HG03103 (cell line): ENCODE results near the gene ANO7.
A peak's percentile ranks its signal among the peaks of the same experiment; 100 is the strongest.

Experiments used
- ATAC-seq: cut with Tn5 transposase; IDR thresholded peaks from one replicate; pipeline ENCODE4 v1.9.1; 2021; ENCODE audit warnings: low read depth; ENCODE audit not compliant: unreplicated experiment

The ANO7 gene, protein sequence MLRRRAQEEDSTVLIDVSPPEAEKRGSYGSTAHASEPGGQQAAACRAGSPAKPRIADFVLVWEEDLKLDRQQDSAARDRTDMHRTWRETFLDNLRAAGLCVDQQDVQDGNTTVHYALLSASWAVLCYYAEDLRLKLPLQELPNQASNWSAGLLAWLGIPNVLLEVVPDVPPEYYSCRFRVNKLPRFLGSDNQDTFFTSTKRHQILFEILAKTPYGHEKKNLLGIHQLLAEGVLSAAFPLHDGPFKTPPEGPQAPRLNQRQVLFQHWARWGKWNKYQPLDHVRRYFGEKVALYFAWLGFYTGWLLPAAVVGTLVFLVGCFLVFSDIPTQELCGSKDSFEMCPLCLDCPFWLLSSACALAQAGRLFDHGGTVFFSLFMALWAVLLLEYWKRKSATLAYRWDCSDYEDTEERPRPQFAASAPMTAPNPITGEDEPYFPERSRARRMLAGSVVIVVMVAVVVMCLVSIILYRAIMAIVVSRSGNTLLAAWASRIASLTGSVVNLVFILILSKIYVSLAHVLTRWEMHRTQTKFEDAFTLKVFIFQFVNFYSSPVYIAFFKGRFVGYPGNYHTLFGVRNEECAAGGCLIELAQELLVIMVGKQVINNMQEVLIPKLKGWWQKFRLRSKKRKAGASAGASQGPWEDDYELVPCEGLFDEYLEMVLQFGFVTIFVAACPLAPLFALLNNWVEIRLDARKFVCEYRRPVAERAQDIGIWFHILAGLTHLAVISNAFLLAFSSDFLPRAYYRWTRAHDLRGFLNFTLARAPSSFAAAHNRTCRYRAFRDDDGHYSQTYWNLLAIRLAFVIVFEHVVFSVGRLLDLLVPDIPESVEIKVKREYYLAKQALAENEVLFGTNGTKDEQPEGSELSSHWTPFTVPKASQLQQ

GRCh38 chr2:241188361-241189092, at the start of gene ANO7:
TSS of gene ANO7 (plus strand) at chr2:241188677. CDS start at chr2:241190064, 1,387 bp downstream.
- ATAC-seq: no peak

DNA sequence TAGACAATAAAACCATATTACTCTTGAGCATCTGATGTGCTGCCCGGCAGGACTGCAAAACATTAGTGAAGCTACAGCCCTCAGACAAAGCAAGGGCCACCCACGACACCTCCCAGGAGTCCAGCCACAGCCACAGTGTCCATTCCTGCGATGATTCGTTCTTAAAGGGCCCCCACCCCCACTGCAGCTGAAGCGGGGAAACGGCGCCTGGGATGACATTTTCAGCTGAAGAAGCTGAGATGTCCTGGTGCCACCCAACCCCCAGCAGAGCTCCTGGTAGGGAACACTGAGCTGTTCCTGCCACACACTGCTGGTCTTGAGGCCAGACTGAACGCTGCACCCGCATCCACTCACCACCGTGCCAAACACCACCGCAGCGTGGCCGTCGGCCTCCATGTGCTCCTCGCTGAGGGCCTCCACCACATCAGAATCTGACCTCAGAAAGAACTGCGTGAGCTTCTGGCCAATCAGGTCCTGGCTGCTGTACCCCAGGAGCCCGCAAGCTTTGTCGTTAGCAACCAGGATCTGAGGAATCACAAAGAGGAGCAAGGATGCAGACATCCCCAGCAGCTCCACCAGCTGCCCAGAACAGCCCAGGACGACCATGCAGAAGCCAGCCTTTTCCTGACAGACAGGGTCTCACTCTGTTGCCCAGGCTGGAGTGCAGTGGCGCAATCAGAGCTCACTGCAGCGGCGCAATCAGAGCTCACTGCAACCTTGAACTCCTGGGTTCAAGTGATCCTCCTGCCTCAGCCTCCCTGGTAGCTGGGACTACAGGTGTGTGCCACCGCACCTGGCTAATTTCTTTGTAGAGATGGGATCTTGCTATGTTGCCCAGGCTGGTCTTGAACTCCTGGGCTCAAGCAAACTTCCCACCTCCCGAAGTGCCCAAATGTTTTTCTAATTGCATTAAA, 48.7 kb upstream of the ANO7 start:
- no peak for ATAC-seq

DNA sequence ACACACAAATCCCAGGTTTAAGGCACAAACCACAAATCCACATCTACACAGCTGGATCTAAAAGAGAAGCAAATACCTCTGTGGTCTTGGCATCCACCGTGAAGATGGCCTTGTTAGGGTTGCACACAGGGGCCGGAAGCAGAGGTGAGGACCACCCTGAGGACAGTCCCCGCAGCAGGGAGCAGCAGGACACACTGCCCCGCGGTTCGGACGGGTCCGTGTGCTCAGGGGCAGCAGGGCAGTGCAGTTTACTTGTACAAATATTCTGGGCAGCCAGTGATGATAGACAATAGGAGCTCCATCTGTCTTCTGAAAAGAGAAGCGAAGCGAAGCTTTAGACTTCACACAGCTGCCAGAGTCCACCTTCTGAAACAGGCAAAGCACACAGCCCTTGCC, 48.0 kb upstream of the ANO7 start:
- ATAC-seq: no peak

DNA sequence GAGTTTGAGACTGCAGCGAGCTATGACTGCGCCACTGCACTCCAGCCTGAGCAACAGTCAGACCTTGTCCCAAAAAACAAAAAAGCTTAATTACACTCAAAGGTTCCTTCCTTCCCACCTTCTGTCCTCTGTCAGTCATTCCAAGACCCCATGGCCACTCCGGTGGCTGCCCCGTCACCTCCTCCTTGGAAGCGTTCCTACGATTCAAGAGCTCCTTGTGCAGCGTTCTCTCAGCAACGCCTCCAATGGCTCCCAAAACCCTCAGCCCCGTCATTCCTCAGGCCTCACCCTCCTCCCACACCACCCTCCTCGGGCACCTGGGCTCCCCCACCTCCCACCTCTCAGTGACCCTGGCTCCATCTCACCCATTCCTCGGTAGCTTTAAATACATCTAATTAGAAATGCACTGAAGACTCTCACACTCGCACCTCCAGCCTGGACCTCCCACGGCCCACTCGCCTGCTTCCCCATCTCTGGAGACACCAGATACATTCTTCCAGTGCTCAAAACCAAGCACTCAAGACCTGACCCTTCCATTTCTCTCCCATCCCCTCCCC, 47.2 kb upstream of the ANO7 start:
- ATAC-seq: no peak

GRCh38 chr2:241142063-241142462, 46.4 kb upstream of the ANO7 start:
- no peak for ATAC-seq

- ATAC-seq: no peak
Observed at GRCh38 chr2:241142593-241142992, 45.9 kb upstream of the ANO7 start.

- ATAC-seq: no peak
Observed at GRCh38 chr2:241146286-241146685, 42.2 kb upstream of the ANO7 start.

GRCh38 chr2:241147336-241147735, 41.1 kb upstream of the ANO7 start:
- ATAC-seq: no peak

GRCh38 chr2:241148239-241148638, 40.2 kb upstream of the ANO7 start:
- no peak for ATAC-seq

GRCh38 chr2:241148891-241149674, 39.4 kb upstream of the ANO7 start, which contains the start of gene PASK:
TSS of gene PASK (minus strand) at chr2:241149472. CDS start at chr2:241143032, 6,440 bp downstream.
- peak; percentile 69 for ATAC-seq

DNA sequence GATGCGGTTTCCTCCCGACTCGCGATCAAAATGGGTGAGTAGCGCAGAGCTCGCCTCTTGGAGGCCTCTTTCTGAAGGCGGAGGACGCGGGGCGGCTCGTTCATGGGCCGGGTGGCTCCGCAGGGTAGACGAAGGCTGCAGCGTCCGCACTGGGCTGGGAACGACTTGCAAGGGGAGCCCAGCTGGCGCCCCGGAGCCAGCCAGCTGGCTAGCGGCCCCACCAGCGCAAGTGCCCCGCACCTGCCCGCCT, 38.9 kb upstream of the ANO7 start:
- peak; percentile 16 for ATAC-seq

- ATAC-seq: peak; percentile 60
Observed at GRCh38 chr2:241149925-241150659, 38.4 kb upstream of the ANO7 start, which contains the start of gene PPP1R7. TSS of gene PPP1R7 (plus strand) at chr2:241150467. CDS start at chr2:241150496, 29 bp downstream.

DNA sequence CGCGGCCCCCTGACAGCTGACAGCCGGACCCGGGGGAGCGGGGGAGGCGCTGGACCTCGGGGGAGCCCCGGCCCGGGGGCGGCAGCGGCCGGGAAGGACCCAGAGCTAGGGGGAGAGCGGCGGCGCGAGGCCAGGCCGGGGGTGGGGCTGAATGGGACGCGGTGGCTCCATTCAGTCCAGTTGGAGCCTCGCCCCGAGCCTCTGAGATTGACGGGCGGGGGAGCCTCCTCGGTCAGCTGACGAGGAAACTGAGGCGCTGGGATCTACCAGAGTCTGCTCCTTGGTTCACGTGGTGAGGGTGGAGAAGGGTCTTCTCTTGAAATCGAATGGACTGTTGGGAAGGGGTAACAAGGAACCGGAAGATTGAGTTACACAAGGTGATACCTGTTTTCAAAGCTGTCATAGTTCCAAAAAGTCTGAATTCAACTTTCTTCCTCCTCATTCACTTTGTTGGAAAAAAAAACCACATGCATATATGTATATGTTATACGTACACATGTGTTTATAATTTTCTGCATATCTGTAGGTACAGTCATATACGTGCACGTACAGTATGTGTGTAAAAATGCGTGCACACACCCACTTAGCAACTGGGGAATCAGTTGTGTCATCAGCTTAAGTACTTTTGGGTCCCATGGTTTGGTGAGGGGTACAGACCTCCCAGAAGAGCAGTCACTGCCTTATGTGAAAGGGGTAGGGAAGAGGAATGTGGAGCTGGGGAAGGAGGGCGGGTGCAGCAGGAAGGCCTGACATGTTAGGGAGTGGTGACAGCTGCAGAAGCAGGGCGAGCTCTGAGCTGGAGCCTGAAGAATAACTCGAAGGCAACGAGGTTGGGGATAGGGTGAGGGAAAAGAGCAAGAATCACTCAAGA, 37.6 kb upstream of the ANO7 start:
- ATAC-seq: no peak

DNA sequence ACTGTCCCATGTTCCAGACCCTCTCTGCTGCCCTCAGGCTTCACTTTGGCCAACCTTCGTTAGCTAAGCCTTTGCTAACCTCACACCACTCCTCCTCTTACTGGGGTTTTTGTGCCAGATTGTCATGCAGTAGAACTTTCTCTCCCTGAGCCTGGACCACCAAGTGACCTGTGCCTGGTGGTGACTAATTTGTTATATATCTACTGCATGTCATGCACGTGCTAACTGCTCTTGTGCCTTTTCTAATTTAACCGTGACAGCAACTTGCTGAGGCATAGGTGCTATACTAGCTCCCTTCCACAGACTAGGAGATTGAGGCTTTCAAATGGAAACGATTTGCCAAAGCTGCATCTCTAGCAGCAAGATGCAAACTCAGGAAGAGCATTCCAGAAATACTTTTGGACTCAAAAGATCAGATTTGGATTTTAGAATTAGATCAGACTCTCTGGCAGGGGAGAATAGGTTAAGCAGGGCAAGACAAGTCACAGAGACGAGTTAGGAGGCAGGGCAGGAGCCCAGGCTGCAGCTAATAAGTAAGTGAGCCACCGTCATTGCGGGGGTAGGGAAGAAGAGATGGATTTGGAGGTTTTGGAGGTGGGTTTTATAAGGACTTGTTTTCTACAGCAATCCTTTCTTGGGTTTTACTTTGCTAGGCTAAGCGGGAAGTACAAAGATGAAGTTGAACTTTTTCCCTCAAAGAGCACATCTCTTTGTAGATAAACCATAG, 36.4 kb upstream of the ANO7 start:
- no peak for ATAC-seq

DNA sequence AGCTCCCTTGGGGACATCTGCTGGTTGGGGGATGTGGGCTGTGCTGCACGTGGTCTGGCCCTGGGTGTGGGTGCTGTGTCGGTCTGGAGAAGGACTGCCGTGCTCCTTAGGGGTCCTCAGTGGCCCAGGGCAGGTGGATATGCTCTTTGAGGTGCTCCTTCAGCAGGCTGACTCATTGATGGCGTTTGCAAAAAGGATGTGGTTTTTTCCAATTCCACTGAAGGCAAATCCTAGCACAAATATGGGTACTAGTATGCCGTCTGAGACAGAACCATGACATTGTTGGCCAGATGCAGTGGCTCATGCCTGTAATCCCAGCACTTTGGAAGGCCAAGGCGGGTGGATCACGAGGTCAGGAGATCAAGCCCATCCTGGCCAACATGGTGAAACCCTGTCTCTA, 34.9 kb upstream of the ANO7 start:
- ATAC-seq: no peak

DNA sequence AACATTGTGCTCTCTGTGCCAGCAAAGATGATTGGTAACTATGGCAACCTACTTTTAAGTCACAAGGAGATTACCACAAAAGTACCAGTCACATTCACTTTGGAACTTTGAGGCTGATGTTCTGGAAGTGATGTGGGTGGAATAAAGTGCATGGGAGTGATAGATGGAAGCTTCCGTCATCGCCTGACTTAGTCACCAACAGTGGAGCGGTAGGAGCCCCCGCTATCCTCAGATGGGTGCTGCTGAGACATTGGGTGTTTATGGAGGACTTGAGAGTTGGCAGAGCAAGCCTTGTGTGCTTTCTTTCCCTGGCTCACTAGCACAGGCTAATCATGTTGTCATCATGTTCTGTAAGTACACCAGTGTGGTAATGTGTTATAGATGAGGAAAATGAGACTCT, 33.6 kb upstream of the ANO7 start:
- ATAC-seq: no peak

- ATAC-seq: no peak
Observed at GRCh38 chr2:241155936-241156335, 32.5 kb upstream of the ANO7 start.
